Common myeloid progenitor, CD34-positive (primary cell): ENCODE measurements around the gene GABBR1.
"Not testable (repeated sequence)": the region's sequence is repeated elsewhere in the genome, so short reads cannot be mapped to it uniquely, and the experiment has no call there.

ENCODE experiments used
- CTCF ChIA-PET: fragments of 350-600 bp; sonication (Branson Sonifier 250); formaldehyde crosslinking; loops from one replicate; lab custom pipeline; 2021; ENCODE audit warnings: antibody characterized with exemption; lab: Charles Lee
- POLR2A ChIA-PET: fragments of 350-600 bp; sonication (Branson Sonifier 250); formaldehyde crosslinking; loops from one replicate; lab custom pipeline; 2021; ENCODE audit warnings: antibody characterized with exemption; lab: Charles Lee
- DNase-seq, 3 donors: peaks; one replicate each; pipeline versions ENCODE4 v3.0.0 to v3.0.0-alpha.2; 2013
- H3K27ac ChIP-seq, 2 experiments: 1 replicate in 1 of 2; 2 replicates in 1 of 2; pipeline ENCODE4 v1.7.0; 2013; ENCODE audit warnings: inconsistent platforms in 2 of 2, low read length in 2 of 2, mild to moderate bottlenecking in 2 of 2, low read depth in 1 of 2, moderate library complexity in 1 of 2; ENCODE audit not compliant: severe bottlenecking in 2 of 2, insufficient read depth in 1 of 2, poor library complexity in 1 of 2
- H3K27me3 ChIP-seq, 5 experiments: replicated peaks in 2 of 5; 1 replicate in 3 of 5; 2 replicates in 2 of 5; pipeline versions ENCODE4 v1.6.1 to v1.7.0; 2013; ENCODE audit warnings: low read length in 4 of 5, mild to moderate bottlenecking in 2 of 5, moderate library complexity in 2 of 5, inconsistent platforms in 1 of 5; ENCODE audit not compliant: insufficient read depth in 5 of 5, control insufficient read depth in 4 of 5
- H3K36me3 ChIP-seq, 4 experiments: 1 replicate in 2 of 4; 2 replicates in 2 of 4; pipeline versions ENCODE4 v1.6.1 to v1.7.0; 2013; ENCODE audit warnings: low read length in 3 of 4, control low read depth in 1 of 4, mild to moderate bottlenecking in 1 of 4; ENCODE audit not compliant: control insufficient read depth in 4 of 4, insufficient read depth in 4 of 4
- H3K4me1 ChIP-seq, 4 experiments: 1 replicate in 3 of 4; 2 replicates in 1 of 4; pipeline versions ENCODE4 v1.6.1 to v1.7.1; 2013; ENCODE audit warnings: low read length in 3 of 4, mild to moderate bottlenecking in 3 of 4, control low read depth in 1 of 4, inconsistent platforms in 1 of 4, moderate library complexity in 1 of 4; ENCODE audit not compliant: control insufficient read depth in 4 of 4, insufficient read depth in 4 of 4; ENCODE audit errors: control extremely low read depth in 1 of 4
- H3K4me3 ChIP-seq, 7 experiments: 1 replicate in 4 of 7; 2 replicates in 3 of 7; pipeline versions ENCODE4 v1.5.1 to v1.7.0; 2013; ENCODE audit warnings: mild to moderate bottlenecking in 7 of 7, low read length in 6 of 7, moderate library complexity in 6 of 7, inconsistent platforms in 2 of 7, low read depth in 2 of 7, control low read depth in 1 of 7; ENCODE audit not compliant: insufficient read depth in 4 of 7, control insufficient read depth in 1 of 7; ENCODE audit errors: extremely low read depth in 1 of 7
- H3K9me3 ChIP-seq, 5 experiments: 1 replicate in 4 of 5; 2 replicates in 1 of 5; pipeline versions ENCODE4 v1.6.1 to v1.7.1; 2013; ENCODE audit warnings: low read length in 4 of 5, mild to moderate bottlenecking in 2 of 5, inconsistent platforms in 1 of 5, low read depth in 1 of 5, moderate library complexity in 1 of 5; ENCODE audit not compliant: control insufficient read depth in 4 of 5, insufficient read depth in 2 of 5; ENCODE audit errors: control extremely low read depth in 1 of 5
- WGBS: methylation state at CpG from one replicate; pipeline ENCODE4 v1.1.5; 2013; ENCODE audit not compliant: insufficient coverage; 5-methylcytosine and 5-hydroxymethylcytosine counted together

Gene GABBR1

GRCh38 chr6:29676981-29677601 lies 44.1 kb upstream of the GABBR1 start:
- Histone ChIP-seq H3K36me3 (peaks cover 0 to 9% (median 0%) of the 10 kb centered on the region in 4 experiments), H3K4me1 (peaks cover 0 to 14% (median 7%) of the 10 kb centered on the region in 4 experiments), H3K9me3 (peaks cover 0 to 1% (median 0%) of the 10 kb centered on the region in 5 experiments), H3K27me3 (peaks cover 0 to 5% (median 0%) of the 10 kb centered on the region in 5 experiments), H3K27ac (no peak overlapping the region), H3K4me3 (no peak overlapping the region)
- ChIA-PET POLR2A (interaction anchor here (1.0 kb wide), 1 partner anchor 22 kb away, joined by 6 read pairs; no protein-coding TSS in a partner anchor), CTCF (interaction anchor here (1.0 to 1.6 kb wide), 5 partner anchors 11 to 28 kb away, joined by 3 to 5 read pairs (median 3); no protein-coding TSS in a partner anchor)
- peak in 2 of 3 donors; percentile 43 to 55 for DNase-seq
- WGBS, result no CpG with 5 or more reads among the region's 2 CpGs

GRCh38 chr6:29675561-29675960 lies 42.6 kb upstream of the GABBR1 start:
- ChIA-PET CTCF (interaction anchor here (0.7 to 2.2 kb wide), 6 partner anchors 12 to 84 kb away, joined by 3 to 7 read pairs (median 3); no protein-coding TSS in a partner anchor), POLR2A (interaction anchor here (0.7 kb wide), 1 partner anchor 709 kb away, joined by 9 read pairs; no protein-coding TSS in a partner anchor)
- peaks cover 2 to 7% (median 4%) of the 10 kb centered on the region in 5 experiments for H3K27me3 ChIP-seq
- H3K9me3 ChIP-seq, result peaks cover 0 to 1% (median 0%) of the 10 kb centered on the region in 5 experiments
- H3K4me3 ChIP-seq, result no peak overlapping the region
- peaks cover 0 to 14% (median 7%) of the 10 kb centered on the region in 4 experiments for H3K4me1 ChIP-seq
- no peak for DNase-seq
- WGBS, result 100% methylated on average over 1 of the region's 1 CpG
- H3K27ac ChIP-seq, result no peak overlapping the region
- peaks cover 0 to 10% (median 0%) of the 10 kb centered on the region in 4 experiments for H3K36me3 ChIP-seq

GRCh38 chr6:29674008-29674407 lies 41.0 kb upstream of the GABBR1 start:
- POLR2A ChIA-PET, result no interaction called here
- WGBS, result 100% methylated on average over 1 of the region's 5 CpGs
- Histone ChIP-seq H3K9me3 (peaks cover 0 to 1% (median 0%) of the 10 kb centered on the region in 5 experiments), H3K4me3 (no peak overlapping the region), H3K27ac (no peak overlapping the region), H3K4me1 (peaks cover 0 to 11% (median 7%) of the 10 kb centered on the region in 4 experiments), H3K36me3 (peaks cover 0 to 10% (median 0%) of the 10 kb centered on the region in 4 experiments), H3K27me3 (peaks cover 2 to 9% (median 3%) of the 10 kb centered on the region in 5 experiments)
- DNase-seq, result no peak
- CTCF ChIA-PET, result interaction anchor here (2.3 to 2.6 kb wide), 2 partner anchors 20 to 24 kb away, joined by 8 to 15 read pairs; no protein-coding TSS in a partner anchor

GRCh38 chr6:29673161-29673560 lies 40.2 kb upstream of the GABBR1 start:
- Histone ChIP-seq H3K4me3 (no peak overlapping the region), H3K36me3 (peaks cover 0 to 10% (median 0%) of the 10 kb centered on the region in 4 experiments), H3K27ac (no peak overlapping the region), H3K9me3 (peaks cover 0 to 1% (median 0%) of the 10 kb centered on the region in 5 experiments), H3K4me1 (peaks cover 0 to 10% (median 7%) of the 10 kb centered on the region in 4 experiments), H3K27me3 (peaks cover 2 to 9% (median 2%) of the 10 kb centered on the region in 5 experiments)
- CTCF ChIA-PET, result interaction anchor here (1.4 to 2.6 kb wide), 3 partner anchors 12 to 23 kb away, joined by 3 to 15 read pairs (median 8); no protein-coding TSS in a partner anchor
- no peak for DNase-seq
- POLR2A ChIA-PET, result no interaction called here
- 99% methylated on average over 12 of the region's 12 CpGs for WGBS

GRCh38 chr6:29672116-29672515 lies 39.1 kb upstream of the GABBR1 start:
- CTCF ChIA-PET, result interaction anchor here (1.4 to 2.6 kb wide), 3 partner anchors 11 to 22 kb away, joined by 3 to 15 read pairs (median 8); no protein-coding TSS in a partner anchor
- WGBS, result 80% methylated on average over 1 of the region's 5 CpGs

GRCh38 chr6:29671026-29671425 lies 38.0 kb upstream of the GABBR1 start:
- H3K27me3 ChIP-seq, result peaks cover 2 to 9% (median 3%) of the 10 kb centered on the region in 5 experiments
- CTCF ChIA-PET, result interaction anchor here (0.8 to 1.7 kb wide), 3 partner anchors 18 to 25 kb away, joined by 3 to 6 read pairs (median 3); no protein-coding TSS in a partner anchor
- H3K4me1 ChIP-seq, result no peaks in the 10 kb centered on the region
- 88% methylated on average over 1 of the region's 1 CpG for WGBS
- POLR2A ChIA-PET, result no interaction called here
- no peak overlapping the region for H3K27ac ChIP-seq
- H3K36me3 ChIP-seq, result peaks cover 0 to 10% (median 0%) of the 10 kb centered on the region in 4 experiments
- H3K4me3 ChIP-seq, result no peak overlapping the region
- no peak for DNase-seq
- peaks cover 0 to 1% (median 0%) of the 10 kb centered on the region in 5 experiments for H3K9me3 ChIP-seq

More at GRCh38 chr6:29672116-29672515, 39.1 kb upstream of the GABBR1 start:
- POLR2A ChIA-PET, DNase-seq, H3K4me1 ChIP-seq, H3K27ac ChIP-seq, H3K4me3 ChIP-seq, H3K27me3 ChIP-seq, H3K9me3 ChIP-seq: not testable (repeated sequence)
- H3K36me3 ChIP-seq, result peaks cover 0 to 10% (median 0%) of the 10 kb centered on the region in 4 experiments
